HepG2 (cell line): Measurements from ENCODE around the gene GPR179. TPM values are rescaled to one million over a fixed set of nuclear protein-coding genes. Genes with fewer than 3 reads are reported as not detected.

Experiments
- ERF ChIP-seq: IDR thresholded peaks from 2 replicates; pipeline ENCODE4 v1.6.1; 2018; ENCODE audit warnings: missing biosample characterization, missing genetic modification reagents
- HCFC1 ChIP-seq: fragments of 150-350 bp; IDR thresholded peaks from 2 replicates; pipeline ENCODE4 v1.6.1; 2014; ENCODE audit warnings: low read depth, low read length
- HNF4A ChIP-seq: sonication (generic); formaldehyde crosslinking; IDR thresholded peaks from 2 replicates; pipeline ENCODE4 v1.4.0; 2020; ENCODE audit warnings: missing genetic modification reagents
- HOXA3 ChIP-seq: sonication (generic); formaldehyde crosslinking; IDR thresholded peaks from 2 replicates; pipeline ENCODE4 v1.5.0; 2020; ENCODE audit warnings: missing genetic modification reagents
- HOXD1 ChIP-seq: sonication (generic); formaldehyde crosslinking; IDR thresholded peaks from 2 replicates; pipeline ENCODE4 v1.5.0; 2020; ENCODE audit warnings: missing genetic modification reagents
- MAZ ChIP-seq, 2 experiments: sonication (generic) in 1 of 2; formaldehyde crosslinking in 1 of 2; IDR thresholded peaks; 2 replicates each; pipeline versions ENCODE4 v1.5.0 to v1.6.1; 2012 to 2020; ENCODE audit warnings: low read depth in 2 of 2, mild to moderate bottlenecking in 2 of 2, borderline replicate concordance in 1 of 2, improper control_type of control experiment in 1 of 2, low read length in 1 of 2, missing genetic modification reagents in 1 of 2, moderate library complexity in 1 of 2
- NFKBIZ ChIP-seq: IDR thresholded peaks from 2 replicates; pipeline ENCODE4 v1.6.1; 2018; ENCODE audit warnings: missing genetic modification reagents, missing compliant biosample characterization
- TARDBP ChIP-seq: sonication (generic); formaldehyde crosslinking; IDR thresholded peaks from 2 replicates; pipeline ENCODE4 v1.8.0; 2022; ENCODE audit warnings: mild to moderate bottlenecking, missing genetic modification reagents
- TBL1XR1 ChIP-seq: fragments of 150-350 bp; IDR thresholded peaks from 2 replicates; pipeline ENCODE4 v1.6.1; 2014; ENCODE audit warnings: borderline replicate concordance, low read length; ENCODE audit not compliant: partially characterized antibody
- ZFX ChIP-seq: sonication (generic); formaldehyde crosslinking; IDR thresholded peaks from 2 replicates; pipeline ENCODE4 v1.4.0; 2020; ENCODE audit warnings: mild to moderate bottlenecking, low read depth, missing genetic modification reagents, moderate library complexity
- ZNF280D ChIP-seq: sonication (generic); formaldehyde crosslinking; IDR thresholded peaks from 2 replicates; pipeline ENCODE4 v1.5.1; 2020; ENCODE audit warnings: mild to moderate bottlenecking, missing genetic modification reagents
- ZNF281 ChIP-seq: sonication (generic); formaldehyde crosslinking; IDR thresholded peaks from 2 replicates; pipeline ENCODE4 v1.4.0; 2020; ENCODE audit warnings: missing genetic modification reagents, borderline replicate concordance
- ZNF746 ChIP-seq: sonication (generic); formaldehyde crosslinking; IDR thresholded peaks from 2 replicates; pipeline ENCODE4 v1.8.0; 2022; ENCODE audit warnings: mild to moderate bottlenecking, missing genetic modification reagents
- polyA plus RNA-seq, 8 experiments: library from polyadenylated mRNA; depleted of rRNA in 3 of 8; stranded (reverse) in 7 of 8; unstranded in 1 of 8; fragments of >200 nt; fragmentation: Illumina TruSeq in 4 of 8; extraction: Trizol in 4 of 8; gene quantifications; 2 replicates each; pipeline versions ENCODE4 v1.2.1 to v1.2.3, GENCODE V29; 2011 to 2016; ENCODE audit warnings: low read depth in 4 of 8, missing spikeins in 1 of 8, mixed read lengths in 1 of 8; ENCODE audit not compliant: insufficient read depth in 1 of 8
- total RNA-seq, 5 experiments: library from RNA; depleted of rRNA; stranded (reverse); fragments of >200 nt; fragmentation: Illumina TruSeq; extraction: Trizol; gene quantifications; 2 replicates each; pipeline ENCODE4 v1.2.3, GENCODE V29; 2016; ENCODE audit warnings: low read depth in 1 of 5
- TF ChIP-seq, protein P1 (sequence below), 2 experiments: sonication (generic) in 1 of 2; formaldehyde crosslinking in 1 of 2; IDR thresholded peaks; 2 replicates each; pipeline versions ENCODE4 v1.6.1 to v1.9.0; 2014 to 2022; ENCODE audit warnings: antibody characterized with exemption in 1 of 2, borderline replicate concordance in 1 of 2, inconsistent platforms in 1 of 2, low read depth in 1 of 2, missing genetic modification reagents in 1 of 2

GPR179 gene
- total and polyA plus RNA-seq, 2 of the 13 experiments (the other 11 are each of a cell fraction or from before 2014, with no cell fraction given) = 0.03 TPM; not detected in 1

- TF ChIP-seq HOXD1 (CRISPR knock-in tag) = peak; percentile 14; the same call in 1 of the 2 replicates
- peak; percentile 69 for TF ChIP-seq ZFX (CRISPR knock-in tag)
- peak; percentile 38; the same call in 1 of the 2 replicates for TF ChIP-seq ZNF746
- peak; percentile 22; the same call in 1 of the 2 replicates for TF ChIP-seq NFKBIZ (CRISPR knock-in tag)
- peak; percentile 72 for TF ChIP-seq HOXA3 (CRISPR knock-in tag)
- 0 out of 2 replicates have a peak, but pooled peaks have one; percentile 10 for TF ChIP-seq ZNF280D (CRISPR knock-in tag)
- TF ChIP-seq ERF (CRISPR knock-in tag) = peak; percentile 68
- TF ChIP-seq ZNF281 (CRISPR knock-in tag) = peak; percentile 97
- TF ChIP-seq, protein P1, sequence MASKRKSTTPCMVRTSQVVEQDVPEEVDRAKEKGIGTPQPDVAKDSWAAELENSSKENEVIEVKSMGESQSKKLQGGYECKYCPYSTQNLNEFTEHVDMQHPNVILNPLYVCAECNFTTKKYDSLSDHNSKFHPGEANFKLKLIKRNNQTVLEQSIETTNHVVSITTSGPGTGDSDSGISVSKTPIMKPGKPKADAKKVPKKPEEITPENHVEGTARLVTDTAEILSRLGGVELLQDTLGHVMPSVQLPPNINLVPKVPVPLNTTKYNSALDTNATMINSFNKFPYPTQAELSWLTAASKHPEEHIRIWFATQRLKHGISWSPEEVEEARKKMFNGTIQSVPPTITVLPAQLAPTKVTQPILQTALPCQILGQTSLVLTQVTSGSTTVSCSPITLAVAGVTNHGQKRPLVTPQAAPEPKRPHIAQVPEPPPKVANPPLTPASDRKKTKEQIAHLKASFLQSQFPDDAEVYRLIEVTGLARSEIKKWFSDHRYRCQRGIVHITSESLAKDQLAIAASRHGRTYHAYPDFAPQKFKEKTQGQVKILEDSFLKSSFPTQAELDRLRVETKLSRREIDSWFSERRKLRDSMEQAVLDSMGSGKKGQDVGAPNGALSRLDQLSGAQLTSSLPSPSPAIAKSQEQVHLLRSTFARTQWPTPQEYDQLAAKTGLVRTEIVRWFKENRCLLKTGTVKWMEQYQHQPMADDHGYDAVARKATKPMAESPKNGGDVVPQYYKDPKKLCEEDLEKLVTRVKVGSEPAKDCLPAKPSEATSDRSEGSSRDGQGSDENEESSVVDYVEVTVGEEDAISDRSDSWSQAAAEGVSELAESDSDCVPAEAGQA (IDR thresholded peaks at IDR 0.05; ENCODE audit: low read depth) = peak; percentile 57; the same call in 1 of the 2 replicates
- TF ChIP-seq, protein P1 (CRISPR knock-in tag; IDR thresholded peaks at IDR 0.05; ENCODE audit: borderline replicate concordance) = 0 out of 2 replicates have a peak, but pooled peaks have one; percentile 67
- TF ChIP-seq MAZ (IDR thresholded peaks at IDR 0.05; ENCODE audit: borderline replicate concordance, low read depth, low read length) = peak; percentile 53; the same call in 1 of the 2 replicates
- TF ChIP-seq MAZ (CRISPR knock-in tag; IDR thresholded peaks at IDR 0.05; ENCODE audit: low read depth) = peak; percentile 11; the same call in 1 of the 2 replicates
- peak; percentile 53 for TF ChIP-seq TBL1XR1
- 0 out of 2 replicates have a peak, but pooled peaks have one; percentile 21 for TF ChIP-seq HNF4A (CRISPR knock-in tag)
- peak; percentile 52; the same call in 1 of the 2 replicates for TF ChIP-seq TARDBP (CRISPR knock-in tag)
- peak; percentile 33; the same call in 1 of the 2 replicates for TF ChIP-seq HCFC1
These were observed 46.8 kb downstream of the GPR179 start, which contains the start of gene MRPL45 (continued) for GRCh38 chr17:38296834-38297517.
